ENCODE results near the gene PIH1D1.

PIH1D1 gene

DNA sequence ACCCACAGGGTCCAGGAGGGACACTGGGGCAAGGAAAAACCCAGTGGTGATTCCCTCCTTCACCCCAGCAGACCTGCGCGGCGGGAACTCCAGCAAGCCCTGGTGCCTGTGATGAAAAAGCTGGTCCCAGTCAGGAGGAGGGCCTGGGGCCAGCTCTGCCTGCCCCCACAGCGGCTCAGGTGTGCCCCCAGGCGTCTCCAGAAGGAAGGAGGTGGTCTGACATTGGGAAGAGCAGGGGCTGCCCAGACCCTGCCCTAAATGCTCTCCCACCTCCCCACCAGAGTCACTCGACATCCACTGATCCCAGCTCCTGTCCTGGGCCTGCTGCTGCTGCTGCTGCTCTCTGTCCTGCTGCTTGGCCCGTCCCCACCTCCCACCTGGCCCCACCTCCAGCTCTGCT, 34.5 kb downstream of the PIH1D1 start:
- no peak for DNase-seq (ENCODE audit: low read depth)
- H3K4me3 ChIP-seq (ENCODE audit: low read depth, low read length), result no peak overlapping the region
- TF ChIP-seq, protein P1, sequence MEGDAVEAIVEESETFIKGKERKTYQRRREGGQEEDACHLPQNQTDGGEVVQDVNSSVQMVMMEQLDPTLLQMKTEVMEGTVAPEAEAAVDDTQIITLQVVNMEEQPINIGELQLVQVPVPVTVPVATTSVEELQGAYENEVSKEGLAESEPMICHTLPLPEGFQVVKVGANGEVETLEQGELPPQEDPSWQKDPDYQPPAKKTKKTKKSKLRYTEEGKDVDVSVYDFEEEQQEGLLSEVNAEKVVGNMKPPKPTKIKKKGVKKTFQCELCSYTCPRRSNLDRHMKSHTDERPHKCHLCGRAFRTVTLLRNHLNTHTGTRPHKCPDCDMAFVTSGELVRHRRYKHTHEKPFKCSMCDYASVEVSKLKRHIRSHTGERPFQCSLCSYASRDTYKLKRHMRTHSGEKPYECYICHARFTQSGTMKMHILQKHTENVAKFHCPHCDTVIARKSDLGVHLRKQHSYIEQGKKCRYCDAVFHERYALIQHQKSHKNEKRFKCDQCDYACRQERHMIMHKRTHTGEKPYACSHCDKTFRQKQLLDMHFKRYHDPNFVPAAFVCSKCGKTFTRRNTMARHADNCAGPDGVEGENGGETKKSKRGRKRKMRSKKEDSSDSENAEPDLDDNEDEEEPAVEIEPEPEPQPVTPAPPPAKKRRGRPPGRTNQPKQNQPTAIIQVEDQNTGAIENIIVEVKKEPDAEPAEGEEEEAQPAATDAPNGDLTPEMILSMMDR (conservative IDR thresholded peaks at IDR 0.05; ENCODE audit: low read depth, low read length), result no peak

DNA sequence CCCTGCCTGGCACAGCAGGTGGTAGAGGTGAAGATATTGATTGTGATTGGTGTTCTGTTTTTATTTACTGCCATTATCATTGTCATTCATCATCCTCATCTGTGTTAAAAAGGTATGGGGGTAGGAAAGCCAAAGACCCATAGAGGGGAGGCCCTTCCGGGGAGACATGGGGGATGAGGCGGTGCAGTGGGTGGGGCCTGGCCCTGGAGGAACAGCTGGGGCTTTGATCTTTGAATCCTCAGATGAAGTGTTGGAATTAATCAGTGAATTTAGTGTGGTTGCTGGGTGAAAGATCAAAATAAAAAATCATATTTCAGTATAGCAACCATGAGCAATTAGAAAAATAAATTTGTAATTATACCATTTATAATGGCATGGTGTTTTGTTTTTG, 35.8 kb downstream of the PIH1D1 start:
- no peak for DNase-seq (ENCODE audit: low read depth)
- no peak overlapping the region for H3K4me3 ChIP-seq (ENCODE audit: low read depth, low read length)
- TF ChIP-seq, protein P1 (conservative IDR thresholded peaks at IDR 0.05; ENCODE audit: low read depth, low read length), result no peak

DNA sequence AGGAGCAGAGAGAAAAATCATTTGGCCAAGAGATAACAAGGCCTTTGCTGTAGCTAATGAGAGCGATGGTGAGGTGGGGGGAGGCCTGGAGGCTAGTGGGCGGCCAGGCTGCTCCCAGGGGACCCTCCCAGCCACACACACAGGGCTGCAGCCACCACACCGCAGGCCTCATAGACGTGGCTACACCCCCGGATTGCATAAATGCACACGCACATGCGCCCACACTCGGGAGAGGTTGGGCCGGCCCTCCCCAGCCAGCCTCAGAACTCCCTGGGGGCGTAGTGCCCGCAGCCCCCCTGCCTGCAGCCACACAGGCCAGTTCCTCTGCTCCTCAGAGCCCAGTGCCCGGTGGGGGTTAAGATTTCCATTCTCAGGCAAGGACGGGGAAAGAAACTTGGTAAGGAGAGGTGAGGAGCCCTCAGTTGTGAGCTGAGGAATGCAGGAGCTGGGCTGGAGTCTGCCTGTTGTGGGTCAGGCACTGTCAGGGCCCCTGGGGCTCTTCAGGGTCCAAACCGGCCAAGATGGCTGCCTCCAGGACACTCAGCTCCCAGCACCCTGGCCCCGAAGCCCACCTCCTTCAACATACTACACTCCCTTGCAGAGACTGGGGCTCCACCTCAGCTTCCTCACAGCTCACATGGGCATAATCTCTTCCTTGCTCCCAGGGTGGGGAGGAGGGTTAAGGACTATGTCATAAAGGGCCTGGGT, 36.4 kb downstream of the PIH1D1 start:
- no peak overlapping the region for H3K4me3 ChIP-seq (ENCODE audit: low read depth, low read length)

DNA sequence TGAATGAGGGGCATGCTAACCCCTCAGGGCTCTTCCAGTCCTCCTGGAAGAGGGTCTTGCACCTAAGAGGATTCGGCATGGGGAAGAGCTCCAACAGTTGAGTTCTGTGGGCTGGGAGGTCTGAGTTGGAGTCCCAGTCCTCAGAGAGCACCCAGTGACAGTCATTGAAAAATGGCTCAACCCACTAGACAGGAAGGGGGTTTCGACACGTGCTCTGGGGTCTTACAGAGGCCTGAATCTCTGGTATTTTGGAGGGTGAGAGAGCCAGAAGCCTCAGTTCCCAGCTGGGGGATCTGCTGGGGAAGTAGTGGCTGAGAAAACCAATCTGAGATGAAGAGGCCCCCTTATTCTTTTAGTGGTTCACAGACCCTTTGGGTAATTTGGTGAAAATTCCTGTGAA, 37.4 kb downstream of the PIH1D1 start:
- no peak for DNase-seq (ENCODE audit: low read depth)
- TF ChIP-seq, protein P1 (conservative IDR thresholded peaks at IDR 0.05; ENCODE audit: low read depth, low read length), result no peak
- no peak overlapping the region for H3K4me3 ChIP-seq (ENCODE audit: low read depth, low read length)

More for the DNA sequence above, 36.4 kb downstream of the PIH1D1 start:
- DNase-seq (ENCODE audit: low read depth), result peak; percentile 9
- TF ChIP-seq, protein P1 (conservative IDR thresholded peaks at IDR 0.05; ENCODE audit: low read depth, low read length), result no peak

DNA sequence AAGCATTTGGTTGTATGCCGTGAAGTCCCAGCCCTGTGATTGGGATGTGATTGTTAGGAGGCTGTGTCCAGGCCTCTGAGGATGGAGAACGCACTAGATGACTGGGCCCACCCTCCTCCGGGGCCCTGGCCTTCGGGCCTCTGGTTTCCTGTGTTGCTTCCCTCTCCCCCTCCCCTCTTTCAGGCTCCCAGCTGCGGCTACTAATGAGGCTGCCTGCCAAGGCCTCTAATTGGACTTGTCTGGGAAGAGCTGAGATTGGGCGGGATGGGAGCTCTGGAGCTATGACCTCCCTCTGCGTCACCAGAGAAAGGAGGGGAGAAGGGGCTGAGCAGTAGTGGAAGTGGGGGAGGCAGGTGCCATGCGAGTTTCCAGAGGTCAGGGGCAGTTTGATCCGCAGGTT, 38.3 kb downstream of the PIH1D1 start:
- TF ChIP-seq, protein P1 (conservative IDR thresholded peaks at IDR 0.05; ENCODE audit: low read depth, low read length), result no peak
- no peak for DNase-seq (ENCODE audit: low read depth)
- no peak overlapping the region for H3K4me3 ChIP-seq (ENCODE audit: low read depth, low read length)

DNA sequence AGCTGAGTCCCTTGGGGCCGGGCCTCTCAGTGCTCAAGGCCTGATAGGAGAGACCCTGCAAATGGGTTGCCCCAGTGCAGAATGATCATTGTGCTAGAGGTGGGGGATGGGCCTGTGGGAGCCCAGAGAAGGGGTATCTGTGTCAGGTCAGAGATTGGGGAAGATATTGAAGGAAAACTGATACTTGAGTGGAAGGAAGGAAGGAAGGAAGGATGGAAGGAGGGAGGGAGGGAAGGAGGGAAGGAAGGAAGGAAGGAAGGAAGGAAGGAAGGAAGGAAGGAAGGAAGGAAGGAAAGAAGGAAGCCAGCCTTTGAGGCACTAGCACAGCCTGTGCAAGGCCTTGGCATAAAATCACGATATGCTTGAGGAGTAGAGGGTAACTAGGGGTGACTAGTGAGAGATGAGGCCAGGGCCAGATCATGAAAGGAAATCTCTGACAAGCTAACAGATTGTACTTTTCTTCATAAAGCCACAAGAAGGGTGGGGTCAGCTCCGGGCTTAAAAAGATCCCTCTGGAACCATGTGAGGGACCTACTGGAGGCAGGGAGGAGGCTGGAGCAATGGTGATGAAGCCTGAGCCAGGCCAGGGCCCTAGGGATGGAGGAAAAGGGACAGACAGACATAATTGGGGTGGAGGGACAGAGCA, 39.8 kb downstream of the PIH1D1 start:
- TF ChIP-seq, protein P1 (conservative IDR thresholded peaks at IDR 0.05; ENCODE audit: low read depth, low read length), result no peak
- no peak overlapping the region for H3K4me3 ChIP-seq (ENCODE audit: low read depth, low read length)
- DNase-seq (ENCODE audit: low read depth), result no peak
